SK-N-SH treated with all-trans-retinoic acid at 6 μM for 48 hours (cell line): ENCODE data around the gene TASP1.

Experiments used
- TOX ChIP-seq: fragments of 250-450 bp; sonication (Bioruptor Pico); IDR thresholded peaks from 2 replicates; pipeline ENCODE4 v1.8.0; 2021; ENCODE audit warnings: mild to moderate bottlenecking, moderate library complexity, borderline replicate concordance
- ZFP3 ChIP-seq: fragments of 250-450 bp; sonication (Bioruptor Pico); IDR thresholded peaks from 2 replicates; pipeline ENCODE4 v1.5.0; 2020; ENCODE audit warnings: mild to moderate bottlenecking, moderate library complexity
- TF ChIP-seq, protein P1 (sequence below): fragments of 250-450 bp; sonication (Bioruptor Pico); IDR thresholded peaks from 2 replicates; pipeline ENCODE4 v1.5.0; 2020; ENCODE audit warnings: mild to moderate bottlenecking, moderate library complexity
- TF ChIP-seq, protein P2 (sequence below): fragments of 250-450 bp; sonication (Bioruptor Pico); IDR thresholded peaks from 2 replicates; pipeline ENCODE4 v1.5.1; 2020; ENCODE audit warnings: low read depth, mild to moderate bottlenecking, moderate library complexity

DNA sequence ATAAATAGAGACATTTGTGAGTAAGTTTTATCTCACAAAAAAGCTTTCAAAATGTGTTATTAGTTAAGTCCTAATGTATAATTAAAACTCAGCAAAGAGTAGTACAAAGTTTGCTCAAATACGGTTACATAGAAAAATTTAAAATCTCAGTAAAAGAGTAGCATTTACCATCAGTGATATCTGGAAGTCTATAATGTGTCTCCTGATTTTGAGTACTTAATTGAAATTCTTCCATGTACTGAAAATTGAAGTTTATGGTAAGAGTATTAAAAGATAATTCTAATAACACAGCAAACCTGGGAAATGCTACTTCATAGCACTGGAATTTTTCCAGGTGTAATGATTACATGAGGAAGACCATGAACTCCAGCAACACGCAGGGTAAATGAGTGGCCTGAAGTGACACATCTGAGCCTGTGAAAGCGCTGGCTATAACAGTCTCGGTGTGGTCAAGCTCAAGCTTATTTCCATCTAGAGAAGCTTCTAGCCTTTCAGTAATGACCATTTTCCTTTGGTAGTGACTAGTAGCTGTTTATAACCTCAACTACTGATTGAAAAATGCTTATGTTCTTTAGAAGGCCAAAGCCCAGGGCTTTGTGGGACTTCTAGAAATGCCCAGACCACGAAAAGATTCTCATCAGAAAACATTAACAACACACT lies 214.4 kb downstream of the TASP1 start:
- TF ChIP-seq, protein P1, sequence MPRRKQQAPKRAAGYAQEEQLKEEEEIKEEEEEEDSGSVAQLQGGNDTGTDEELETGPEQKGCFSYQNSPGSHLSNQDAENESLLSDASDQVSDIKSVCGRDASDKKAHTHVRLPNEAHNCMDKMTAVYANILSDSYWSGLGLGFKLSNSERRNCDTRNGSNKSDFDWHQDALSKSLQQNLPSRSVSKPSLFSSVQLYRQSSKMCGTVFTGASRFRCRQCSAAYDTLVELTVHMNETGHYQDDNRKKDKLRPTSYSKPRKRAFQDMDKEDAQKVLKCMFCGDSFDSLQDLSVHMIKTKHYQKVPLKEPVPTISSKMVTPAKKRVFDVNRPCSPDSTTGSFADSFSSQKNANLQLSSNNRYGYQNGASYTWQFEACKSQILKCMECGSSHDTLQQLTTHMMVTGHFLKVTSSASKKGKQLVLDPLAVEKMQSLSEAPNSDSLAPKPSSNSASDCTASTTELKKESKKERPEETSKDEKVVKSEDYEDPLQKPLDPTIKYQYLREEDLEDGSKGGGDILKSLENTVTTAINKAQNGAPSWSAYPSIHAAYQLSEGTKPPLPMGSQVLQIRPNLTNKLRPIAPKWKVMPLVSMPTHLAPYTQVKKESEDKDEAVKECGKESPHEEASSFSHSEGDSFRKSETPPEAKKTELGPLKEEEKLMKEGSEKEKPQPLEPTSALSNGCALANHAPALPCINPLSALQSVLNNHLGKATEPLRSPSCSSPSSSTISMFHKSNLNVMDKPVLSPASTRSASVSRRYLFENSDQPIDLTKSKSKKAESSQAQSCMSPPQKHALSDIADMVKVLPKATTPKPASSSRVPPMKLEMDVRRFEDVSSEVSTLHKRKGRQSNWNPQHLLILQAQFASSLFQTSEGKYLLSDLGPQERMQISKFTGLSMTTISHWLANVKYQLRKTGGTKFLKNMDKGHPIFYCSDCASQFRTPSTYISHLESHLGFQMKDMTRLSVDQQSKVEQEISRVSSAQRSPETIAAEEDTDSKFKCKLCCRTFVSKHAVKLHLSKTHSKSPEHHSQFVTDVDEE (CRISPR knock-in tag), result no peak
- TF ChIP-seq, protein P2, sequence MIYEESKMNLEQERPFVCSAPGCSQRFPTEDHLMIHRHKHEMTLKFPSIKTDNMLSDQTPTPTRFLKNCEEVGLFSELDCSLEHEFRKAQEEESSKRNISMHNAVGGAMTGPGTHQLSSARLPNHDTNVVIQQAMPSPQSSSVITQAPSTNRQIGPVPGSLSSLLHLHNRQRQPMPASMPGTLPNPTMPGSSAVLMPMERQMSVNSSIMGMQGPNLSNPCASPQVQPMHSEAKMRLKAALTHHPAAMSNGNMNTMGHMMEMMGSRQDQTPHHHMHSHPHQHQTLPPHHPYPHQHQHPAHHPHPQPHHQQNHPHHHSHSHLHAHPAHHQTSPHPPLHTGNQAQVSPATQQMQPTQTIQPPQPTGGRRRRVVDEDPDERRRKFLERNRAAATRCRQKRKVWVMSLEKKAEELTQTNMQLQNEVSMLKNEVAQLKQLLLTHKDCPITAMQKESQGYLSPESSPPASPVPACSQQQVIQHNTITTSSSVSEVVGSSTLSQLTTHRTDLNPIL (CRISPR knock-in tag), result no peak
- TF ChIP-seq ZFP3 (CRISPR knock-in tag) (no peak), TOX (CRISPR knock-in tag) (no peak)
